GM23338 (cell line): ENCODE results near the gene KRT9. TPM values are rescaled to one million over a fixed set of nuclear protein-coding genes. Genes with fewer than 3 reads are reported as not detected.
"Not testable (repeated sequence)": the region's sequence is repeated elsewhere in the genome, so short reads cannot be mapped to it uniquely, and the experiment has no call there.

Source experiments
- ATAC-seq: fragments of 200-7000 bp; cut with Tn5 transposase; 3 replicates; pipeline ENCODE4 v1.9.1; 2020
- DNase-seq: peaks from one replicate; pipeline ENCODE4 v3.0.0-alpha.2; 2015; ENCODE audit warnings: low spot score
- H2AFZ ChIP-seq: fragments of 200-600 bp; sonication (generic); 2 replicates; pipeline ENCODE4 v1.8.0; 2016; ENCODE audit warnings: antibody characterized with exemption, mild to moderate bottlenecking, moderate library complexity
- H3F3A ChIP-seq: fragments of 200-600 bp; sonication (generic); replicated peaks from 2 replicates; pipeline ENCODE4 v1.8.0; 2017; ENCODE audit warnings: antibody characterized with exemption, mixed run types, low read depth
- H3K27ac ChIP-seq: fragments of 200-600 bp; sonication (generic); 2 replicates; pipeline ENCODE4 v1.6.1; 2016; ENCODE audit warnings: low read depth
- H3K27me3 ChIP-seq: fragments of 200-600 bp; sonication (generic); 2 replicates; pipeline ENCODE4 v1.8.0; 2016; ENCODE audit warnings: mild to moderate bottlenecking, mixed run types, moderate library complexity; ENCODE audit not compliant: insufficient read depth
- H3K36me3 ChIP-seq: fragments of 200-600 bp; sonication (generic); 2 replicates; pipeline ENCODE4 v1.8.0; 2016; ENCODE audit warnings: mild to moderate bottlenecking; ENCODE audit not compliant: insufficient read depth
- H3K4me1 ChIP-seq: fragments of 200-600 bp; sonication (generic); 2 replicates; pipeline ENCODE4 v1.8.0; 2016; ENCODE audit warnings: mild to moderate bottlenecking, moderate library complexity; ENCODE audit not compliant: insufficient read depth
- H3K4me2 ChIP-seq: fragments of 200-600 bp; sonication (generic); 2 replicates; pipeline ENCODE4 v1.7.1; 2017; ENCODE audit warnings: mixed run types
- H3K4me3 ChIP-seq: fragments of 200-600 bp; sonication (generic); 2 replicates; pipeline ENCODE4 v1.6.1; 2016; ENCODE audit warnings: mixed run types
- H3K79me2 ChIP-seq: fragments of 200-600 bp; sonication (generic); replicated peaks from 2 replicates; pipeline ENCODE4 v1.8.0; 2017; ENCODE audit warnings: mild to moderate bottlenecking; ENCODE audit not compliant: insufficient read depth
- H3K9me2 ChIP-seq: fragments of 200-600 bp; sonication (generic); 2 replicates; pipeline ENCODE4 v1.8.0; 2017; ENCODE audit not compliant: insufficient read depth
- H4K20me1 ChIP-seq: fragments of 200-600 bp; sonication (generic); replicated peaks from 2 replicates; pipeline ENCODE4 v1.8.0; 2017; ENCODE audit warnings: mild to moderate bottlenecking; ENCODE audit not compliant: insufficient read depth
- H3K27ac Mint-ChIP-seq: 2 replicates; pipeline ENCODE4 v1.8.0; 2020; ENCODE audit warnings: inconsistent platforms, mild to moderate bottlenecking, moderate library complexity, mixed read lengths
- H3K27me3 Mint-ChIP-seq: 3 replicates; pipeline ENCODE4 v1.8.0; 2022; ENCODE audit warnings: low read depth, mild to moderate bottlenecking, moderate library complexity, mixed read lengths, inconsistent platforms; ENCODE audit not compliant: insufficient read depth, poor library complexity
- H3K36me3 Mint-ChIP-seq: 3 replicates; pipeline ENCODE4 v1.8.0; 2021; ENCODE audit warnings: low read depth, mild to moderate bottlenecking, inconsistent platforms, moderate library complexity, mixed read lengths
- H3K4me1 Mint-ChIP-seq: 3 replicates; pipeline ENCODE4 v1.8.0; 2020; ENCODE audit warnings: mild to moderate bottlenecking, inconsistent platforms, mixed read lengths
- H3K4me3 Mint-ChIP-seq: 3 replicates; pipeline ENCODE4 v1.8.0; 2021; ENCODE audit warnings: moderate library complexity, mild to moderate bottlenecking, inconsistent platforms, mixed read lengths
- H3K9me3 Mint-ChIP-seq: 3 replicates; pipeline ENCODE4 v1.8.0; 2020; ENCODE audit warnings: moderate library complexity, mild to moderate bottlenecking, inconsistent platforms, mixed read lengths
- CREB1 ChIP-seq: fragments of 250-450 bp; sonication (Bioruptor Pico); IDR thresholded peaks from 2 replicates; pipeline ENCODE4 v1.5.0; 2020; ENCODE audit warnings: low read depth, mild to moderate bottlenecking, moderate library complexity
- CTCF ChIP-seq, 2 experiments: fragments of 200-600 bp in 1 of 2; sonication (generic) in 1 of 2; conservative IDR thresholded peaks; 2 replicates each; pipeline versions ENCODE4 v1.5.1 to v1.6.1; 2016 to 2017; ENCODE audit warnings: antibody characterized with exemption in 2 of 2, low read depth in 2 of 2, mild to moderate bottlenecking in 2 of 2, moderate library complexity in 1 of 2
- REST ChIP-seq: IDR thresholded peaks from one replicate; pipeline ENCODE4 v1.6.1; 2018; ENCODE audit warnings: antibody characterized with exemption; ENCODE audit not compliant: unreplicated experiment
- polyA plus RNA-seq: library from polyadenylated mRNA; unstranded; fragments of >200 nt; fragmentation: Nextera tagmentation; extraction: Ambion mirVana; gene quantifications from 2 replicates; pipeline ENCODE4 v1.2.1, GENCODE V29; 2016
- total RNA-seq: library from RNA; depleted of rRNA; stranded (reverse); fragments of >200 nt; shearing (Covaris generic); gene quantifications from 2 replicates; pipeline ENCODE4 v1.2.3, GENCODE V29; 2014

KRT9 gene
- total and polyA plus RNA-seq, 2 experiments from 2014 or later: not detected

GRCh38 chr17:41610965-41611640 is 39.2 kb upstream of the KRT9 start (continued):
- TF ChIP-seq REST (no peak), CREB1 (CRISPR knock-in tag) (no peak)

GRCh38 chr17:41610061-41610517 is 38.2 kb upstream of the KRT9 start:
- H3K36me3 ChIP-seq, H2AFZ ChIP-seq, H3K9me2 ChIP-seq, H3K4me1 ChIP-seq, H3K27ac ChIP-seq, H3K4me1 Mint-ChIP-seq, H3K36me3 Mint-ChIP-seq, H3K4me3 Mint-ChIP-seq, H3K27ac Mint-ChIP-seq, H3K4me3 ChIP-seq, H3F3A ChIP-seq, H3K27me3 ChIP-seq, H3K4me2 ChIP-seq, H3K79me2 ChIP-seq, H4K20me1 ChIP-seq: not testable (repeated sequence)
- TF ChIP-seq CTCF (conservative IDR thresholded peaks at IDR 0.05; ENCODE audit: low read depth in 2 of 2): peak; percentile 31 to 60
- Mint-ChIP-seq H3K27me3 (peaks cover 13% of the 10 kb centered on the region), H3K9me3 (peaks cover 14% of the 10 kb centered on the region)
- ATAC-seq (peak; percentile 86), DNase-seq (peak; percentile 49)

- not testable (repeated sequence) for H3K27me3 ChIP-seq, H3K27me3 Mint-ChIP-seq, ATAC-seq, H3K79me2 ChIP-seq, H3K36me3 ChIP-seq, H3F3A ChIP-seq, H3K4me1 Mint-ChIP-seq, H3K9me2 ChIP-seq, H3K4me1 ChIP-seq, H3K36me3 Mint-ChIP-seq, H4K20me1 ChIP-seq, H2AFZ ChIP-seq, H3K4me3 ChIP-seq, H3K4me3 Mint-ChIP-seq, DNase-seq, H3K27ac ChIP-seq, H3K27ac Mint-ChIP-seq, H3K4me2 ChIP-seq
- H3K9me3 Mint-ChIP-seq: peaks cover 14% of the 10 kb centered on the region
Measured at GRCh38 chr17:41606930-41607329, 35.1 kb upstream of the KRT9 start.
